Endothelial cell of umbilical vein (primary cell): ENCODE measurements around the gene SYTL1. TPM values are rescaled to one million over a fixed set of nuclear protein-coding genes. Genes with fewer than 3 reads are reported as not detected.
A peak's percentile ranks its signal among the peaks of the same experiment; 100 is the strongest.

Source experiments
- BruUV-seq: library from RNA; stranded (reverse); fragments of 400-500 nt; replicated peaks from 2 replicates; lab custom pipeline; 2021; lab: Mats Ljungman, UMichigan
- CTCF ChIA-PET: fragments of 300-600, 350-600 bp; sonication (Branson Sonifier 250); formaldehyde crosslinking; loops from one replicate; lab custom pipeline; 2021; ENCODE audit warnings: antibody characterized with exemption, inconsistent platforms; lab: Charles Lee
- POLR2A ChIA-PET: fragments of 300-600, 350-600 bp; sonication (Branson Sonifier 250); formaldehyde crosslinking; loops from one replicate; lab custom pipeline; 2021; ENCODE audit warnings: antibody characterized with exemption, inconsistent platforms; lab: Charles Lee
- DNase-seq: peaks from one replicate; pipeline ENCODE4 v3.0.0-alpha.2; 2011; ENCODE audit warnings: low read depth, low spot score
- FAIRE-seq: peaks from 2 replicates; lab custom pipeline; 2011; peaks lifted over from hg19 to GRCh38; lab: Jason Lieb, UNC
- H2AFZ ChIP-seq: 2 replicates; pipeline ENCODE4 v1.6.0; 2012; ENCODE audit warnings: low read depth, low read length, control low read depth, inconsistent platforms
- H3K27ac ChIP-seq: 2 replicates; pipeline ENCODE4 v1.5.1; 2011; ENCODE audit warnings: low read depth, mild to moderate bottlenecking, control low read depth, low read length, moderate library complexity; ENCODE audit not compliant: insufficient read depth
- H3K27me3 ChIP-seq, 2 experiments: 2 replicates each; pipeline versions ENCODE4 v1.6.0 to v1.6.1; 2011; ENCODE audit warnings: low read length in 2 of 2, mixed read lengths in 1 of 2; ENCODE audit not compliant: control insufficient read depth in 2 of 2, insufficient read depth in 2 of 2
- H3K36me3 ChIP-seq, 2 experiments: 2 replicates in 1 of 2; 3 replicates in 1 of 2; pipeline ENCODE4 v1.5.1; 2011; ENCODE audit warnings: low read length in 2 of 2, mild to moderate bottlenecking in 1 of 2, moderate library complexity in 1 of 2; ENCODE audit not compliant: control insufficient read depth in 2 of 2, insufficient read depth in 2 of 2; ENCODE audit errors: extremely low read depth in 1 of 2
- H3K4me1 ChIP-seq: 3 replicates; pipeline ENCODE4 v1.5.1; 2011; ENCODE audit warnings: mild to moderate bottlenecking, low read length; ENCODE audit not compliant: control insufficient read depth, insufficient read depth; ENCODE audit errors: extremely low read depth
- H3K4me2 ChIP-seq: 2 replicates; pipeline ENCODE4 v1.6.1; 2011; ENCODE audit warnings: low read length, control low read depth, mixed read lengths; ENCODE audit not compliant: insufficient read depth
- H3K4me3 ChIP-seq, 3 experiments: fragments of 200-600 bp in 1 of 3; sonication (generic), shearing (Covaris generic) in 1 of 3; replicated peaks in 1 of 3; 2 replicates each; pipeline ENCODE4 v1.5.1; 2011 to 2016; ENCODE audit warnings: control low read depth in 3 of 3, low read length in 3 of 3, mild to moderate bottlenecking in 2 of 3, inconsistent platforms in 1 of 3, low read depth in 1 of 3, moderate library complexity in 1 of 3; ENCODE audit not compliant: insufficient read depth in 1 of 3
- H3K79me2 ChIP-seq: 2 replicates; pipeline ENCODE4 v1.6.0; 2012; ENCODE audit warnings: low read length, inconsistent platforms; ENCODE audit not compliant: control insufficient read depth, insufficient read depth
- H3K9ac ChIP-seq: replicated peaks from 2 replicates; pipeline ENCODE3; 2011; ENCODE audit warnings: low read length, control low read depth; ENCODE audit not compliant: insufficient read depth; ENCODE audit errors: extremely low read depth
- H3K9me1 ChIP-seq: replicated peaks from 3 replicates; pipeline ENCODE4 v1.6.0; 2011; ENCODE audit warnings: mild to moderate bottlenecking, low read length; ENCODE audit not compliant: control insufficient read depth, insufficient read depth; ENCODE audit errors: extremely low read depth
- H3K9me3 ChIP-seq: replicated peaks from 2 replicates; pipeline ENCODE4 v1.5.1; 2012; ENCODE audit warnings: low read length, inconsistent platforms; ENCODE audit not compliant: control insufficient read depth, insufficient read depth
- H4K20me1 ChIP-seq: replicated peaks from 2 replicates; pipeline ENCODE3; 2011; ENCODE audit warnings: mild to moderate bottlenecking, low read length; ENCODE audit not compliant: control insufficient read depth, insufficient read depth; ENCODE audit errors: extremely low read depth
- CTCF ChIP-seq, 2 donors: IDR thresholded peaks; 1 replicate in 1 of 2; 2 replicates in 1 of 2; pipeline ENCODE4 v1.5.1; 2011; ENCODE audit warnings: low read length in 2 of 2, mild to moderate bottlenecking in 2 of 2, moderate library complexity in 2 of 2, control low read depth in 1 of 2, inconsistent platforms in 1 of 2, low read depth in 1 of 2; ENCODE audit not compliant: insufficient read depth in 1 of 2; ENCODE audit errors: extremely low read depth in 1 of 2
- EZH2 ChIP-seq: IDR thresholded peaks from 2 replicates; pipeline ENCODE4 v1.6.1; 2012; ENCODE audit warnings: borderline replicate concordance, low read depth, mild to moderate bottlenecking, moderate library complexity, low read length, inconsistent platforms; ENCODE audit not compliant: severe bottlenecking
- FOS ChIP-seq: IDR thresholded peaks from 2 replicates; pipeline ENCODE4 v1.6.1; 2011; ENCODE audit warnings: mild to moderate bottlenecking, low read length, moderate library complexity, borderline replicate concordance; ENCODE audit not compliant: insufficient read depth
- GATA2 ChIP-seq: IDR thresholded peaks from 2 replicates; pipeline ENCODE4 v1.7.0; 2011; ENCODE audit warnings: low read depth, mild to moderate bottlenecking, moderate library complexity, mixed read lengths, low read length; ENCODE audit not compliant: insufficient read length, insufficient read depth
- JUN ChIP-seq: IDR thresholded peaks from 2 replicates; pipeline ENCODE4 v1.6.1; 2011; ENCODE audit warnings: borderline replicate concordance, low read depth; ENCODE audit not compliant: insufficient read length, insufficient read depth
- MAX ChIP-seq: IDR thresholded peaks from 2 replicates; pipeline ENCODE4 v1.6.1; 2011; ENCODE audit not compliant: insufficient read depth, insufficient read length
- MYC ChIP-seq: IDR thresholded peaks from one replicate; pipeline ENCODE4 v1.6.1; 2011; ENCODE audit warnings: mild to moderate bottlenecking, low read depth, low read length
- POLR2A ChIP-seq: IDR thresholded peaks from 2 replicates; pipeline ENCODE4 v1.6.1; 2012; ENCODE audit warnings: low read depth, mild to moderate bottlenecking, control low read depth, low read length
- POLR2AphosphoS5 ChIP-seq: IDR thresholded peaks from 2 replicates; pipeline ENCODE4 v1.6.1; 2012; ENCODE audit warnings: low read depth, mild to moderate bottlenecking, control low read depth, low read length, moderate library complexity; ENCODE audit not compliant: insufficient read depth
- dilution Hi-C: fragments of 300-500 bp; cut with MboI; formaldehyde crosslinking; loops from one replicate; pipeline ENCODE4 v1.15.0; 2019; ENCODE audit warnings: low sequenced_read_pairs; ENCODE audit not compliant: extremely low pct_ligation_motif_present
- intact Hi-C: fragments of 100-400 bp; cut with micrococcal nuclease; formaldehyde crosslinking; loops from one replicate; pipeline ENCODE4 v1.10.0; 2022
- polyA plus RNA-seq, 4 experiments: library from polyadenylated mRNA; depleted of rRNA in 3 of 4; stranded (reverse) in 3 of 4; unstranded in 1 of 4; fragments of >200 nt; gene quantifications; 2 replicates each; pipeline versions ENCODE4 v1.2.1 to v1.2.3, GENCODE V29; 2011 to 2012; ENCODE audit warnings: missing spikeins in 1 of 4
- total RNA-seq: library from RNA; stranded (reverse); gene quantifications from 2 replicates; pipeline ENCODE4 v1.2.3, GENCODE V29; 2021

SYTL1 gene
- total and polyA plus RNA-seq, 2 donors (not counting 3 experiments of a cell fraction or from before 2014, with no cell fraction given) = 0.04 TPM; not detected in 1

GRCh38 chr1:27394925-27395324 lies 53.1 kb downstream of the SYTL1 start:
- H3K36me3 ChIP-seq = no peaks in the 10 kb centered on the region

More at GRCh38 chr1:27394925-27395324, 53.1 kb downstream of the SYTL1 start:
- Histone ChIP-seq H3K4me3 (no peak overlapping the region), H3K9me3 (no peaks in the 10 kb centered on the region), H3K27me3 (no peaks in the 10 kb centered on the region), H3K9me1 (no peaks in the 10 kb centered on the region), H3K4me1 (peaks cover 11% of the 10 kb centered on the region), H4K20me1 (no peaks in the 10 kb centered on the region), H2AFZ (no peak overlapping the region), H3K27ac (no peak overlapping the region), H3K9ac (no peak overlapping the region), H3K4me2 (no peak overlapping the region), H3K79me2 (peaks cover 5% of the 10 kb centered on the region)
- no peak for DNase-seq
- intact Hi-C loops = loop anchor here (1.0 to 10.0 kb wide), 5 partner anchors 38 to 353 kb away; partner anchors contain the start of gene TMEM222
- ChIA-PET POLR2A (interaction anchor here (1.1 kb wide), 1 partner anchor 29 kb away, joined by 3 read pairs; no protein-coding TSS in a partner anchor), CTCF (interaction anchor here (0.8 to 6.6 kb wide), 35 partner anchors 9 to 351 kb away, joined by 3 to 275 read pairs (median 3); partner anchors contain the start of genes AHDC1, CD164L2 and MAP3K6)
- dilution Hi-C loops = no loop called here
- no peak for FAIRE-seq
- TSS peak; percentile 55 for BruUV-seq
- TF ChIP-seq CTCF (IDR thresholded peaks at IDR 0.05; ENCODE audit: extremely low read depth in 1 of 2, insufficient read depth in 1 of 2, low read depth in 1 of 2, low read length in 2 of 2) (no peak), MYC (no peak), MAX (no peak), JUN (no peak), EZH2 (no peak), GATA2 (no peak), FOS (no peak), POLR2AphosphoS5 (no peak), POLR2A (no peak)
